ENCODE data around the gene FBXL5.

FBXL5 gene

GRCh38 chr4:15670576-15670975, 15.4 kb upstream of the FBXL5 start:
- peaks cover 12% of the 10 kb centered on the region for H3K79me1 ChIP-seq (replicated peaks; ENCODE audit: low read length, poor library complexity, severe bottlenecking)
- H3K27me3 ChIP-seq (ENCODE audit: control insufficient read depth in 1 of 2, insufficient read depth in 1 of 2, low read length in 2 of 2), result no peaks in the 10 kb centered on the region
- no peak overlapping the region for H3K4ac ChIP-seq (ENCODE audit: low read depth in 1 of 2, low read length in 2 of 2)
- no peak overlapping the region for H4K91ac ChIP-seq (ENCODE audit: low read length)
- H3K23ac ChIP-seq (ENCODE audit: low read length in 2 of 2), result no peak overlapping the region
- peaks cover 2% of the 10 kb centered on the region for H3K4me1 ChIP-seq (ENCODE audit: control insufficient read depth, insufficient read depth, low read depth, low read length)
- no peak overlapping the region for H2BK120ac ChIP-seq (ENCODE audit: low read depth, low read length)
- no peak overlapping the region for H3K18ac ChIP-seq (ENCODE audit: low read depth in 1 of 2, low read length in 2 of 2)
- WGBS, result 100% methylated on average over 1 of the region's 3 CpGs
- no peak overlapping the region for H4K8ac ChIP-seq (ENCODE audit: low read length)
- no peak overlapping the region for H3K9ac ChIP-seq (ENCODE audit: low read length)
- H2BK15ac ChIP-seq (ENCODE audit: low read depth, poor library complexity, severe bottlenecking), result no peak overlapping the region
- H3K14ac ChIP-seq (ENCODE audit: low read length in 2 of 2), result no peak overlapping the region
- DNase-seq, result no peak
- no peak overlapping the region for H2AFZ ChIP-seq (ENCODE audit: low read depth, low read length)
- H3K9me3 ChIP-seq (ENCODE audit: control insufficient read depth, low read length), result no peaks in the 10 kb centered on the region
- no peak overlapping the region for H2AK5ac ChIP-seq (ENCODE audit: low read length, severe bottlenecking)
- H3K4me2 ChIP-seq (ENCODE audit: low read length, poor library complexity, severe bottlenecking), result no peak overlapping the region
- peaks cover 0 to 16% of the 10 kb centered on the region in 2 experiments for H3K36me3 ChIP-seq (ENCODE audit: control insufficient read depth in 1 of 2, insufficient read depth in 2 of 2, low read depth in 1 of 2, low read length in 2 of 2)
- H3K4me3 ChIP-seq (ENCODE audit: insufficient read depth in 1 of 2, low read depth in 1 of 2, low read length in 2 of 2), result no peak overlapping the region
- no peak overlapping the region for H2BK12ac ChIP-seq (ENCODE audit: low read length in 2 of 2)
- H2BK5ac ChIP-seq (ENCODE audit: low read depth, low read length, poor library complexity, severe bottlenecking), result no peak overlapping the region
- no peak overlapping the region for H3K27ac ChIP-seq (ENCODE audit: low read length, poor library complexity, severe bottlenecking)

- Histone ChIP-seq H3K9me3 (ENCODE audit: control insufficient read depth, low read length) (no peaks in the 10 kb centered on the region), H3K36me3 (ENCODE audit: control insufficient read depth in 1 of 2, insufficient read depth in 2 of 2, low read depth in 1 of 2, low read length in 2 of 2) (peaks cover 0 to 16% of the 10 kb centered on the region in 2 experiments), H2BK120ac (ENCODE audit: low read depth, low read length) (no peak overlapping the region), H3K14ac (ENCODE audit: low read length in 2 of 2) (no peak overlapping the region), H3K9ac (ENCODE audit: low read length) (no peak overlapping the region), H3K79me1 (replicated peaks; ENCODE audit: low read length, poor library complexity, severe bottlenecking) (peaks cover 13% of the 10 kb centered on the region), H3K4me3 (ENCODE audit: insufficient read depth in 1 of 2, low read depth in 1 of 2, low read length in 2 of 2) (no peak overlapping the region), H3K23ac (ENCODE audit: low read length in 2 of 2) (no peak overlapping the region), H2BK15ac (ENCODE audit: low read depth, poor library complexity, severe bottlenecking) (no peak overlapping the region), H4K8ac (ENCODE audit: low read length) (no peak overlapping the region), H3K4me1 (ENCODE audit: control insufficient read depth, insufficient read depth, low read depth, low read length) (peaks cover 2% of the 10 kb centered on the region), H2BK12ac (ENCODE audit: low read length in 2 of 2) (no peak overlapping the region), H3K27me3 (ENCODE audit: control insufficient read depth in 1 of 2, insufficient read depth in 1 of 2, low read length in 2 of 2) (no peaks in the 10 kb centered on the region), H2AK5ac (ENCODE audit: low read length, severe bottlenecking) (no peak overlapping the region), H3K27ac (ENCODE audit: low read length, poor library complexity, severe bottlenecking) (no peak overlapping the region), H3K4me2 (ENCODE audit: low read length, poor library complexity, severe bottlenecking) (no peak overlapping the region), H2AFZ (ENCODE audit: low read depth, low read length) (no peak overlapping the region), H3K18ac (ENCODE audit: low read depth in 1 of 2, low read length in 2 of 2) (no peak overlapping the region), H2BK5ac (ENCODE audit: low read depth, low read length, poor library complexity, severe bottlenecking) (no peak overlapping the region), H4K91ac (ENCODE audit: low read length) (no peak overlapping the region), H3K4ac (ENCODE audit: low read depth in 1 of 2, low read length in 2 of 2) (no peak overlapping the region)
- DNase-seq, result no peak
- no CpG with 5 or more reads among the region's 1 CpG for WGBS
Measured at GRCh38 chr4:15668566-15669435, 13.6 kb upstream of the FBXL5 start.

- no peak for DNase-seq
Measured at GRCh38 chr4:15667006-15667405, 11.8 kb upstream of the FBXL5 start.

GRCh38 chr4:15665753-15666365, 10.7 kb upstream of the FBXL5 start:
- Histone ChIP-seq H4K8ac (ENCODE audit: low read length) (no peak overlapping the region), H2BK5ac (ENCODE audit: low read depth, low read length, poor library complexity, severe bottlenecking) (no peak overlapping the region), H3K36me3 (ENCODE audit: control insufficient read depth in 1 of 2, insufficient read depth in 2 of 2, low read depth in 1 of 2, low read length in 2 of 2) (peaks cover 0 to 12% of the 10 kb centered on the region in 2 experiments), H3K9me3 (ENCODE audit: control insufficient read depth, low read length) (no peaks in the 10 kb centered on the region), H2AK5ac (ENCODE audit: low read length, severe bottlenecking) (peak overlapping the region; percentile 21), H3K27ac (ENCODE audit: low read length, poor library complexity, severe bottlenecking) (no peak overlapping the region), H3K14ac (ENCODE audit: low read length in 2 of 2) (no peak overlapping the region), H3K79me1 (replicated peaks; ENCODE audit: low read length, poor library complexity, severe bottlenecking) (peaks cover 14% of the 10 kb centered on the region), H4K91ac (ENCODE audit: low read length) (no peak overlapping the region), H2BK120ac (ENCODE audit: low read depth, low read length) (no peak overlapping the region), H2AFZ (ENCODE audit: low read depth, low read length) (no peak overlapping the region), H3K23ac (ENCODE audit: low read length in 2 of 2) (no peak overlapping the region), H3K4me3 (ENCODE audit: insufficient read depth in 1 of 2, low read depth in 1 of 2, low read length in 2 of 2) (no peak overlapping the region), H2BK12ac (ENCODE audit: low read length in 2 of 2) (no peak overlapping the region), H3K4me1 (ENCODE audit: control insufficient read depth, insufficient read depth, low read depth, low read length) (peaks cover 2% of the 10 kb centered on the region), H3K4ac (ENCODE audit: low read depth in 1 of 2, low read length in 2 of 2) (no peak overlapping the region), H3K27me3 (ENCODE audit: control insufficient read depth in 1 of 2, insufficient read depth in 1 of 2, low read length in 2 of 2) (no peaks in the 10 kb centered on the region), H3K9ac (ENCODE audit: low read length) (no peak overlapping the region), H2BK15ac (ENCODE audit: low read depth, poor library complexity, severe bottlenecking) (no peak overlapping the region), H3K4me2 (ENCODE audit: low read length, poor library complexity, severe bottlenecking) (no peak overlapping the region), H3K18ac (ENCODE audit: low read depth in 1 of 2, low read length in 2 of 2) (no peak overlapping the region)
- DNase-seq, result no peak
- 69% methylated on average over 3 of the region's 3 CpGs for WGBS

More at GRCh38 chr4:15667006-15667405, 11.8 kb upstream of the FBXL5 start:
- 97% methylated on average over 3 of the region's 4 CpGs for WGBS
- Histone ChIP-seq H4K91ac (ENCODE audit: low read length) (no peak overlapping the region), H3K14ac (ENCODE audit: low read length in 2 of 2) (no peak overlapping the region), H3K4me1 (ENCODE audit: control insufficient read depth, insufficient read depth, low read depth, low read length) (peaks cover 2% of the 10 kb centered on the region), H2AFZ (ENCODE audit: low read depth, low read length) (no peak overlapping the region), H4K8ac (ENCODE audit: low read length) (no peak overlapping the region), H3K9me3 (ENCODE audit: control insufficient read depth, low read length) (no peaks in the 10 kb centered on the region), H2BK12ac (ENCODE audit: low read length in 2 of 2) (no peak overlapping the region), H3K27ac (ENCODE audit: low read length, poor library complexity, severe bottlenecking) (no peak overlapping the region), H2BK120ac (ENCODE audit: low read depth, low read length) (no peak overlapping the region), H3K23ac (ENCODE audit: low read length in 2 of 2) (no peak overlapping the region), H3K4me3 (ENCODE audit: insufficient read depth in 1 of 2, low read depth in 1 of 2, low read length in 2 of 2) (no peak overlapping the region), H3K4ac (ENCODE audit: low read depth in 1 of 2, low read length in 2 of 2) (no peak overlapping the region), H2BK15ac (ENCODE audit: low read depth, poor library complexity, severe bottlenecking) (no peak overlapping the region), H3K18ac (ENCODE audit: low read depth in 1 of 2, low read length in 2 of 2) (no peak overlapping the region), H2BK5ac (ENCODE audit: low read depth, low read length, poor library complexity, severe bottlenecking) (no peak overlapping the region), H3K4me2 (ENCODE audit: low read length, poor library complexity, severe bottlenecking) (no peak overlapping the region), H3K79me1 (replicated peaks; ENCODE audit: low read length, poor library complexity, severe bottlenecking) (peaks cover 12% of the 10 kb centered on the region), H3K27me3 (ENCODE audit: control insufficient read depth in 1 of 2, insufficient read depth in 1 of 2, low read length in 2 of 2) (no peaks in the 10 kb centered on the region), H2AK5ac (ENCODE audit: low read length, severe bottlenecking) (no peak overlapping the region), H3K36me3 (ENCODE audit: control insufficient read depth in 1 of 2, insufficient read depth in 2 of 2, low read depth in 1 of 2, low read length in 2 of 2) (peaks cover 0 to 12% of the 10 kb centered on the region in 2 experiments), H3K9ac (ENCODE audit: low read length) (no peak overlapping the region)

All from mesenchymal stem cell (in vitro differentiated cells and primary cell).